SK-N-SH (cell line): ENCODE data around the gene AZIN2. TPM values are rescaled to one million over a fixed set of nuclear protein-coding genes. Genes with fewer than 3 reads are reported as not detected.

ENCODE experiments used
- CTCF ChIA-PET: fragments of 300-600, 350-600 bp; formaldehyde crosslinking; extraction: SDS; loops from one replicate; lab custom pipeline; 2021; lab: Yijun Ruan, JAX
- POLR2A ChIA-PET: fragments of 350-600 bp; sonication (Branson Sonifier 250); formaldehyde crosslinking; extraction: SDS; loops from one replicate; lab custom pipeline; 2020; ENCODE audit warnings: antibody characterized with exemption, inconsistent platforms; lab: Yijun Ruan, JAX
- DNase-seq: peaks from one replicate; pipeline ENCODE4 v3.0.0; 2012
- H2AFZ ChIP-seq: fragments of 200-600 bp; sonication (generic); 2 replicates; pipeline ENCODE4 v1.8.1; 2016; ENCODE audit warnings: antibody characterized with exemption, mild to moderate bottlenecking, low read depth
- H3F3A ChIP-seq: fragments of 200-600 bp; sonication (generic); replicated peaks from 2 replicates; pipeline ENCODE3; 2016; ENCODE audit warnings: antibody characterized with exemption, mild to moderate bottlenecking; ENCODE audit not compliant: insufficient read depth
- H3K27ac ChIP-seq, 2 experiments: fragments of 200-500 bp in 1 of 2; fragments of 200-600 bp in 1 of 2; sonication (Bioruptor generic) in 1 of 2; sonication (generic), shearing (Covaris generic) in 1 of 2; 2 replicates each; pipeline versions ENCODE4 v1.5.1 to v1.6.1; 2014 to 2016; ENCODE audit warnings: low read depth in 2 of 2, inconsistent platforms in 1 of 2, low read length in 1 of 2, mild to moderate bottlenecking in 1 of 2, mixed read lengths in 1 of 2
- H3K27me3 ChIP-seq: fragments of 200-600 bp; sonication (generic), shearing (Covaris generic); 2 replicates; pipeline ENCODE4 v1.6.1; 2016; ENCODE audit warnings: mixed run types; ENCODE audit not compliant: insufficient read depth
- H3K36me3 ChIP-seq, 2 experiments: fragments of 200-500 bp in 1 of 2; fragments of 200-600 bp in 1 of 2; sonication (Bioruptor generic) in 1 of 2; sonication (generic) in 1 of 2; replicated peaks in 1 of 2; 2 replicates each; pipeline versions ENCODE3 to v1.5.1; 2014 to 2016; ENCODE audit warnings: low read length in 1 of 2, mild to moderate bottlenecking in 1 of 2; ENCODE audit not compliant: insufficient read depth in 2 of 2, control insufficient read depth in 1 of 2
- H3K4me1 ChIP-seq, 2 experiments: fragments of 200-500 bp in 1 of 2; fragments of 200-600 bp in 1 of 2; sonication (Bioruptor generic) in 1 of 2; sonication (generic), shearing (Covaris generic) in 1 of 2; 2 replicates each; pipeline versions ENCODE4 v1.5.1 to v1.6.1; 2014 to 2016; ENCODE audit warnings: low read depth in 1 of 2, low read length in 1 of 2, mixed run types in 1 of 2; ENCODE audit not compliant: insufficient read depth in 2 of 2, control insufficient read depth in 1 of 2
- H3K4me2 ChIP-seq: fragments of 200-600 bp; sonication (generic), shearing (Covaris generic); 2 replicates; pipeline ENCODE4 v1.6.1; 2017; ENCODE audit warnings: mixed run types
- H3K4me3 ChIP-seq, 2 experiments: fragments of 200-500 bp in 1 of 2; fragments of 200-600 bp in 1 of 2; sonication (Bioruptor generic) in 1 of 2; sonication (generic), shearing (Covaris generic) in 1 of 2; 2 replicates each; pipeline versions ENCODE4 v1.5.1 to v1.8.1; 2014 to 2016; ENCODE audit warnings: low read depth in 2 of 2, inconsistent platforms in 1 of 2, low read length in 1 of 2, mild to moderate bottlenecking in 1 of 2, mixed read lengths in 1 of 2, moderate library complexity in 1 of 2
- H3K79me2 ChIP-seq: fragments of 200-600 bp; sonication (generic); 2 replicates; pipeline ENCODE4 v1.8.1; 2017; ENCODE audit warnings: mild to moderate bottlenecking; ENCODE audit not compliant: insufficient read depth
- H3K9ac ChIP-seq: fragments of 200-600 bp; sonication (generic); 2 replicates; pipeline ENCODE4 v1.6.1; 2017; ENCODE audit warnings: mixed run types
- H3K9me2 ChIP-seq: fragments of 200-600 bp; sonication (generic); 2 replicates; pipeline ENCODE4 v1.6.1; 2017; ENCODE audit warnings: mixed run types
- H3K9me3 ChIP-seq: fragments of 200-600 bp; sonication (generic); 2 replicates; pipeline ENCODE4 v1.6.1; 2017; ENCODE audit warnings: mixed run types, mild to moderate bottlenecking, moderate library complexity
- H4K20me1 ChIP-seq: fragments of 200-600 bp; sonication (generic); 2 replicates; pipeline ENCODE4 v1.6.1; 2017; ENCODE audit warnings: mild to moderate bottlenecking, mixed run types; ENCODE audit not compliant: insufficient read depth
- GATA2 ChIP-seq: sonication (generic); formaldehyde crosslinking; IDR thresholded peaks from 2 replicates; pipeline ENCODE4 v1.5.0; 2020; ENCODE audit warnings: mild to moderate bottlenecking, missing genetic modification reagents
- TCF12 ChIP-seq: IDR thresholded peaks from 2 replicates; pipeline ENCODE4 v1.4.0; 2012
- WGBS: methylation state at CpG from one replicate; pipeline ENCODE4 v1.1.6; 2017; ENCODE audit warnings: low lambda C conversion rate; 5-methylcytosine and 5-hydroxymethylcytosine counted together
- polyA plus RNA-seq, 3 experiments: library from polyadenylated mRNA; depleted of rRNA; stranded (reverse); fragments of >200 nt; gene quantifications; 2 replicates each; pipeline ENCODE4 v1.2.3, GENCODE V29; 2012
- TF ChIP-seq, protein P1 (sequence below): IDR thresholded peaks from 2 replicates; pipeline ENCODE4 v1.6.1; 2012; ENCODE audit warnings: mild to moderate bottlenecking, low read depth, low read length, moderate library complexity
- TF ChIP-seq, protein P2 (sequence below): IDR thresholded peaks from 2 replicates; pipeline ENCODE4 v1.4.0; 2012; ENCODE audit warnings: low read depth

Gene AZIN2
- polyA plus RNA-seq, 1 of the 3 experiments (the other 2 are of a cell fraction), result 17.8 TPM

DNA sequence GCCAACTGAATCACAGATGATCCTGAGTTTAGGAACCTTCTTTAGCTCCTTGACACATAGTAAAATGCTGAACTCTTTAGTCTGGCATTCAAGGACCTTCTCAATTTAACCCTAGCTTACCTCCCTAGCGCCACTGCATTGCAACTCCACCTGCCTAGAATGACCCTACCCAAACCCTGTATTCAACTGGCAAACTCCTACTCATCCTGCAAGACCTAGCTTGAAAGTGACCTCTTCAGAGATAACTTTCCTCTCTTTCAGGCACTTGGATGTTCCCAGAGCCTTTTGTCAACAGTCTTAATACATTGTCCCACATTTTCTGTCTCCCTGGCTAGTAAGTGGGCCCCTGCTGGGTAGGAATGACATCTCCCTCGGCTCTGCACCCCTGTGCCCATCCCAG, 81.2 kb downstream of the AZIN2 start:
- Histone ChIP-seq H3K27me3 (no peaks in the 10 kb centered on the region), H3K9ac (no peak overlapping the region), H3K36me3 (peaks cover 4 to 8% of the 10 kb centered on the region in 2 experiments), H3K4me2 (no peak overlapping the region), H3K9me3 (no peaks in the 10 kb centered on the region), H3F3A (no peaks in the 10 kb centered on the region), H3K79me2 (no peaks in the 10 kb centered on the region), H4K20me1 (no peaks in the 10 kb centered on the region), H3K9me2 (no peaks in the 10 kb centered on the region), H2AFZ (no peak overlapping the region), H3K4me1 (peaks cover 12 to 13% of the 10 kb centered on the region in 2 experiments; a peak in 3 of 4 replicates), H3K27ac (no peak overlapping the region), H3K4me3 (no peak overlapping the region)
- DNase-seq, result no peak
- 74% methylated on average over 2 of the region's 2 CpGs for WGBS
- POLR2A ChIA-PET, result interaction anchor here (1.3 kb wide), 1 partner anchor 35 kb away, joined by 4 read pairs; no protein-coding TSS in a partner anchor
- no peak for TF ChIP-seq TCF12
- TF ChIP-seq, protein P1, sequence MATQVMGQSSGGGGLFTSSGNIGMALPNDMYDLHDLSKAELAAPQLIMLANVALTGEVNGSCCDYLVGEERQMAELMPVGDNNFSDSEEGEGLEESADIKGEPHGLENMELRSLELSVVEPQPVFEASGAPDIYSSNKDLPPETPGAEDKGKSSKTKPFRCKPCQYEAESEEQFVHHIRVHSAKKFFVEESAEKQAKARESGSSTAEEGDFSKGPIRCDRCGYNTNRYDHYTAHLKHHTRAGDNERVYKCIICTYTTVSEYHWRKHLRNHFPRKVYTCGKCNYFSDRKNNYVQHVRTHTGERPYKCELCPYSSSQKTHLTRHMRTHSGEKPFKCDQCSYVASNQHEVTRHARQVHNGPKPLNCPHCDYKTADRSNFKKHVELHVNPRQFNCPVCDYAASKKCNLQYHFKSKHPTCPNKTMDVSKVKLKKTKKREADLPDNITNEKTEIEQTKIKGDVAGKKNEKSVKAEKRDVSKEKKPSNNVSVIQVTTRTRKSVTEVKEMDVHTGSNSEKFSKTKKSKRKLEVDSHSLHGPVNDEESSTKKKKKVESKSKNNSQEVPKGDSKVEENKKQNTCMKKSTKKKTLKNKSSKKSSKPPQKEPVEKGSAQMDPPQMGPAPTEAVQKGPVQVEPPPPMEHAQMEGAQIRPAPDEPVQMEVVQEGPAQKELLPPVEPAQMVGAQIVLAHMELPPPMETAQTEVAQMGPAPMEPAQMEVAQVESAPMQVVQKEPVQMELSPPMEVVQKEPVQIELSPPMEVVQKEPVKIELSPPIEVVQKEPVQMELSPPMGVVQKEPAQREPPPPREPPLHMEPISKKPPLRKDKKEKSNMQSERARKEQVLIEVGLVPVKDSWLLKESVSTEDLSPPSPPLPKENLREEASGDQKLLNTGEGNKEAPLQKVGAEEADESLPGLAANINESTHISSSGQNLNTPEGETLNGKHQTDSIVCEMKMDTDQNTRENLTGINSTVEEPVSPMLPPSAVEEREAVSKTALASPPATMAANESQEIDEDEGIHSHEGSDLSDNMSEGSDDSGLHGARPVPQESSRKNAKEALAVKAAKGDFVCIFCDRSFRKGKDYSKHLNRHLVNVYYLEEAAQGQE, result no peak
- TF ChIP-seq, protein P2, sequence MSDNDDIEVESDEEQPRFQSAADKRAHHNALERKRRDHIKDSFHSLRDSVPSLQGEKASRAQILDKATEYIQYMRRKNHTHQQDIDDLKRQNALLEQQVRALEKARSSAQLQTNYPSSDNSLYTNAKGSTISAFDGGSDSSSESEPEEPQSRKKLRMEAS, result no peak
- CTCF ChIA-PET, result interaction anchor here (0.5 to 1.2 kb wide), 2 partner anchors 19 to 430 kb away, joined by 3 to 4 read pairs; no protein-coding TSS in a partner anchor

DNA sequence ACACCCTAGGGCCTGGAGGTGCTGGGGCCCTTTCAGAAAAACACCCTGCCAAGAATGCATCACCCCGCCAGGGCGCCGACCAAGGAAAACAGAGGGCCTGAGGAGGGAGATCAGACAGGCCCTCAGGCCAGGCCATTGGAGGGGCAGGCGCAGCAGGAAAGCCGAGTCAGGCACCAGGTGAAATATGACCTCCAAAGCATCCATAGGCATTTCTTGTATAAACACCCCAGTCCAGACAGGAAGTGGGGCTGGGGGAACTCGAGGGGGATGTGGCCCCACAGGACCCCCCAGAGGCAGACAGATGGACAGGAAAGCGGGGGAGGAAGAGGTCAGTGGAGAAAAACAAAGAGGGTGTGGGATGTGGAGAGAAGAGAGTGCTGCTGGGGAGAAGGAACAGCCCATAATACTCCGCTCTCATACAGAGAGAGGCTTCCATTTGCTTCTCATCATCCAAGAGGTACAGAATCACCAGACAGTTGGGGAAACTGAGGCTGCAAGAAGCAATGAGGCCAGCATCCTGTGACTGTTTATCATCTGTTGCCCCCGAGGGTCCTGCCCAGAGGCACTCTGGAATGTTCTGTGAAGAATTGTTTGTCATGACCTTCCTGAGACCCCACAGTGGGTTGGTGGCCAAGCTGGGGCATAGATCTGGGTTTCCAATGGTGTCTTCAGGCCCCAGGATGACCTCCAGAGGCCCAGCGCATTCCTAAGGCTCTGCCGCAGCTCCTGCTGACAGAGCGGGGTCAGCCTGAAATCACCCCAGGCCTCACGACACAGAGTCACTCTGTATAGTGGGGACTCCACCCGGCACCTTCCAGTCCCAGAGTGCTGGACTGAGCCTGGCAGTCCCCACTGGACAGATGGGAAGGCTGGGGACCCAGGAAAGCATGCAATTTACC, 82.9 kb downstream of the AZIN2 start:
- H3K9me2 ChIP-seq, result no peaks in the 10 kb centered on the region
- no peak for DNase-seq
- H3F3A ChIP-seq, result no peaks in the 10 kb centered on the region
- POLR2A ChIA-PET, result no interaction called here
- no peak overlapping the region for H3K27ac ChIP-seq
- WGBS, result 74% methylated on average over 5 of the region's 14 CpGs
- peaks cover 0 to 2% of the 10 kb centered on the region in 2 experiments for H3K36me3 ChIP-seq
- H4K20me1 ChIP-seq, result no peaks in the 10 kb centered on the region
- no peaks in the 10 kb centered on the region for H3K27me3 ChIP-seq
- H2AFZ ChIP-seq, result no peak overlapping the region
- no peak overlapping the region for H3K4me2 ChIP-seq
- no peaks in the 10 kb centered on the region for H3K79me2 ChIP-seq
- CTCF ChIA-PET, result interaction anchor here (0.7 to 0.9 kb wide), 2 partner anchors 36 to 51 kb away, joined by 3 to 4 read pairs; no protein-coding TSS in a partner anchor
- no peak overlapping the region for H3K9ac ChIP-seq
- no peak for TF ChIP-seq GATA2 (CRISPR knock-in tag)
- no peaks in the 10 kb centered on the region for H3K9me3 ChIP-seq
- H3K4me1 ChIP-seq, result peaks cover 12 to 13% of the 10 kb centered on the region in 2 experiments; a peak in 3 of 4 replicates
- H3K4me3 ChIP-seq, result no peak overlapping the region
